Activated T-cell treated with anti-CD3 and anti-CD28 coated beads, Interleukin-2, amount 50 U/mL, for 72 hours (primary cell): ENCODE measurements around the gene ADAM23. TPM values are rescaled to one million over a fixed set of nuclear protein-coding genes. Genes with fewer than 3 reads are reported as not detected.

Source experiments
- ATAC-seq, 2 donors: fragments of 150-1000 bp; cut with Tn5 transposase; replicated peaks in 1 of 2; 2 replicates each; pipeline ENCODE4 v1.10.0; 2021; ENCODE audit warnings: moderate library complexity in 2 of 2, mild to moderate bottlenecking in 1 of 2
- DNase-seq, 2 donors: peaks; one replicate each; pipeline ENCODE4 v3.0.0; 2021 to 2022; ENCODE audit warnings: mixed read lengths in 1 of 2
- H3K27ac Mint-ChIP-seq: one replicate; pipeline ENCODE4 v1.8.0; 2022; ENCODE audit warnings: mild to moderate bottlenecking, moderate library complexity, mixed read lengths
- H3K27me3 Mint-ChIP-seq: one replicate; pipeline ENCODE4 v1.8.0; 2022; ENCODE audit warnings: low read depth, mixed read lengths
- H3K36me3 Mint-ChIP-seq, 2 donors: one replicate each; pipeline ENCODE4 v1.8.0; 2022; ENCODE audit warnings: mixed read lengths in 2 of 2, mild to moderate bottlenecking in 1 of 2; ENCODE audit not compliant: insufficient read depth in 2 of 2
- H3K4me1 Mint-ChIP-seq: one replicate; pipeline ENCODE4 v1.8.0; 2022; ENCODE audit warnings: low read depth, mixed read lengths
- H3K4me3 Mint-ChIP-seq, 2 donors: one replicate each; pipeline ENCODE4 v1.8.0; 2022; ENCODE audit warnings: mild to moderate bottlenecking in 2 of 2, mixed read lengths in 2 of 2, moderate library complexity in 2 of 2
- H3K9me3 Mint-ChIP-seq, 2 donors: one replicate each; pipeline ENCODE4 v1.8.0; 2022; ENCODE audit warnings: mixed read lengths in 2 of 2
- total RNA-seq, 2 donors: library from RNA; stranded (reverse); gene quantifications; one replicate each; pipeline ENCODE4 v1.2.3, GENCODE V29; 2022

The ADAM23 gene
- total RNA-seq, 2 donors from 2014 or later, result 2.4 to 3.0 TPM

DNA sequence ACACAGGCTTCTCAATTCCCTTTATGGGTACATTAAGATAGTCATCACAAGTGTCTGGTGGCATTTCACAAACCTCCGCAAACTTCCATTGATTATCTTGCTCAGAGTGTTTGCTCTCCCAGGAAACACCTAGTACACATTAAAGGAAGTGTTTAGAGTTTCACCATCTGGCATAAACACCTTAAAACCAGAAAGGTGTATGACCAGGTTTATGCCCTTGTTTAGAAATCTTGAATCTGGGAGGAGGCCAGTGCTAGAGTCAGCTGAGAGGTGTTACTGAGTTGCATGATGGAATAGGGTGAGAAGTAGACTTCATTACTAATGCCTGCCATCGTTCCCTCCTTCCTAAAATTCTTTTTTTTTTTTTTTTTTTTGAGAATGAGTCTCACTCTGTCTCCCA is 120.0 kb downstream of the ADAM23 start:
- Mint-ChIP-seq H3K4me3 (no peak overlapping the region), H3K27me3 (no peaks in the 10 kb centered on the region), H3K4me1 (peaks cover 17% of the 10 kb centered on the region), H3K9me3 (no peaks in the 10 kb centered on the region), H3K36me3 (no peaks in the 10 kb centered on the region), H3K27ac (no peak overlapping the region)
- DNase-seq (no peak), ATAC-seq (no peak)

DNA sequence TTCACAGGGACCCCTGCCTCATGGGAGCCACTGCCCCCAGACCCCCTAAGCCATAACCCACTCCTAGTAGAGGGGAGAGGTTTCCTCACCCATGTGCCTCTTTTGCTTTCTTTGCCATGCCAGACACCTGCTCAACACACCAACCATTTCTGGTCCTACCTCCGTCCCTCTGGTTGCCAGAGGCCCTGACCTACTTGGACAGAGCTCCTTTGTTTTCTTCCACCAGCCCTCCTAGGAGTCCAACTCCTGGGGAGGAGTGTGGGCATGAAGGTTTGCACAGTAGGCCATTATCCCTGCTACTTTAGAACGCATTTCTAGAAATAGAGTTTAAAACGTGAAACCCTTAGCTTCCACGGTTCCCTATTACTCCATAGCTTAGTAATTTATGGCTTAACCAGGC is 122.3 kb downstream of the ADAM23 start:
- Mint-ChIP-seq H3K9me3 (no peaks in the 10 kb centered on the region), H3K27ac (no peak overlapping the region), H3K4me3 (no peak overlapping the region), H3K4me1 (no peaks in the 10 kb centered on the region), H3K36me3 (no peaks in the 10 kb centered on the region), H3K27me3 (no peaks in the 10 kb centered on the region)
- no peak for DNase-seq
- no peak for ATAC-seq

DNA sequence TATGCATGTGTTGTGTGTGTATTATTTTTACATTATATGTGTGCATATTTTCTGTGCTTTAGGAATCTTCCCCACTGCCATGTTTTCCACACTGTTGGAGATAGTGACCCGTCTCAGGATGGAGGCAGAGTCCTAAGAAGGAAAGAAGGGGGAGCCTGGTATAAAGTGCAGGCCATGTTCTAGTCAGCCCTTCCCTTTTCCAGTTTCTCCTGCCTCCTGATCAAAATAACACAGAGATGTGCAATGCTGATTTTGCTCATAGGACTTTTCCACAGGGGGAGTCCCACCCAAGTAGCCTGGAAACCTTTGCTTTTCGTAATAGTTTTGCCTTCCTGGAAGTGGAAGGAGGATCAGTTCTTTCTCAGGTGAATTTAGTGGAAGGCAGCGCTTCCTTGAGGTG is 126.1 kb downstream of the ADAM23 start:
- DNase-seq (no peak), ATAC-seq (no peak)
- H3K36me3 Mint-ChIP-seq, result no peaks in the 10 kb centered on the region
- H3K27ac Mint-ChIP-seq, result no peak overlapping the region
- H3K4me1 Mint-ChIP-seq, result peaks cover 7% of the 10 kb centered on the region
- no peak overlapping the region for H3K4me3 Mint-ChIP-seq
- no peaks in the 10 kb centered on the region for H3K9me3 Mint-ChIP-seq
- H3K27me3 Mint-ChIP-seq, result no peaks in the 10 kb centered on the region

DNA sequence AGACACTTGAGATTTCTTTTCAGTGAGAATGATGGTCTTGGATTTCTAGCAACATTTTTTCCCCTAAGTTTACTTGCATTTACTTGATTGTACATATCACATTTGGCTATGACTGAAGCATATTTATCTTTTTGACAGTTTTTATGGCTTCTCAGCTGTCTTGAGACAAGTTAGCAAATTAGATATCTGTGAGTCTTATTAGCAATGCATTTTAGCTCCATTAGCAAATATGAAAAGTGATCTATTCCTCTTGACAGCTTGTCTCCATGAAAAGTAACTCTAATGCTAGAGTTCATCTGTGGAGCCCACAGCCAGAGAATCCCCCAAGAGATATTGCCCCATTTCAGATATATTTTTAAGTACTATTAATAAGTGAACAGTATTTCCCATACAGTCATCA is 126.9 kb downstream of the ADAM23 start:
- ATAC-seq (no peak), DNase-seq (no peak)
- no peaks in the 10 kb centered on the region for H3K36me3 Mint-ChIP-seq
- no peaks in the 10 kb centered on the region for H3K9me3 Mint-ChIP-seq
- no peak overlapping the region for H3K4me3 Mint-ChIP-seq
- no peak overlapping the region for H3K27ac Mint-ChIP-seq
- no peaks in the 10 kb centered on the region for H3K27me3 Mint-ChIP-seq
- peaks cover 7% of the 10 kb centered on the region for H3K4me1 Mint-ChIP-seq

DNA sequence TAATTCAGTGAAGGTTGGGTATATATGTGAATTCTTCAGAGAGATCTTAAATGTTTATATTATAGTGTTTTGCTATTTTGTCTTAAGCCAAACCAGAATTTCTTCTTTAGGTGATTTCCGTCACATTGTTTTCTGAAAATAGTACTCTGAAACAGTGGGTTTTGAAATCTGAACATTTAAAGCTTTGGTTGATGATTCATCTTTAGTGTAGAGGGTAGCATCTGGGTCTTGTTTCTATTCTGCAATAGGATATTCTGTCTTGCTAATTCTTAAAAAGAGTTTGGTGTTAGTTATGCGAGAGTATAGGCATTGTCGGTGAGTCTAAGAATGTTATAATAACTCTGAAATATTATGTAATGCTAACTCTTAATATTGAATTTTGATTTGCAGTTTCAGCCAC is 129.4 kb downstream of the ADAM23 start:
- Mint-ChIP-seq H3K9me3 (no peaks in the 10 kb centered on the region), H3K27me3 (no peaks in the 10 kb centered on the region), H3K27ac (no peak overlapping the region), H3K36me3 (no peaks in the 10 kb centered on the region), H3K4me3 (no peak overlapping the region), H3K4me1 (peaks cover 7% of the 10 kb centered on the region)
- ATAC-seq (no peak), DNase-seq (no peak)

DNA sequence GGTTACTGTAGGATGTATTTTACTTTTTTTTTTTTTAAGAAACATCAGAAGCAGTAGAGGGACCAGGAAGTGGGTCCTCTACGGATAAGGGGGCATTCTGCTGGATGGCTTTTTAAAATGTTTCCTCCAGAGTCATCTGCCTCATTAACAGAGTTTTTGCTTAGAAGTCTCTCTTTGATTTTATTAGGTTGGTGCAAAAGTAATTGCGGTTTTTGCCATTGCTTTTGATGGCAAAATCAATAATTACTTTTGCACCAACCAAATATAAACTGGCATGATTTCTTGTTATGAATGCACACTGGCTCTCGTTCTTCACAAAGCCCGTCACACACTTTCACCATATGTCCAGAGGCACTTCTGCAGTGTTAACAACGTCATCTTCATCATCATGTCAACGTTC is 130.5 kb downstream of the ADAM23 start:
- no peaks in the 10 kb centered on the region for H3K36me3 Mint-ChIP-seq
- ATAC-seq (no peak), DNase-seq (no peak)
- no peak overlapping the region for H3K27ac Mint-ChIP-seq
- H3K27me3 Mint-ChIP-seq, result no peaks in the 10 kb centered on the region
- H3K4me1 Mint-ChIP-seq, result peaks cover 7% of the 10 kb centered on the region
- H3K9me3 Mint-ChIP-seq, result peaks cover 0 to under 1% of the 10 kb centered on the region in 2 donors
- H3K4me3 Mint-ChIP-seq, result no peak overlapping the region

DNA sequence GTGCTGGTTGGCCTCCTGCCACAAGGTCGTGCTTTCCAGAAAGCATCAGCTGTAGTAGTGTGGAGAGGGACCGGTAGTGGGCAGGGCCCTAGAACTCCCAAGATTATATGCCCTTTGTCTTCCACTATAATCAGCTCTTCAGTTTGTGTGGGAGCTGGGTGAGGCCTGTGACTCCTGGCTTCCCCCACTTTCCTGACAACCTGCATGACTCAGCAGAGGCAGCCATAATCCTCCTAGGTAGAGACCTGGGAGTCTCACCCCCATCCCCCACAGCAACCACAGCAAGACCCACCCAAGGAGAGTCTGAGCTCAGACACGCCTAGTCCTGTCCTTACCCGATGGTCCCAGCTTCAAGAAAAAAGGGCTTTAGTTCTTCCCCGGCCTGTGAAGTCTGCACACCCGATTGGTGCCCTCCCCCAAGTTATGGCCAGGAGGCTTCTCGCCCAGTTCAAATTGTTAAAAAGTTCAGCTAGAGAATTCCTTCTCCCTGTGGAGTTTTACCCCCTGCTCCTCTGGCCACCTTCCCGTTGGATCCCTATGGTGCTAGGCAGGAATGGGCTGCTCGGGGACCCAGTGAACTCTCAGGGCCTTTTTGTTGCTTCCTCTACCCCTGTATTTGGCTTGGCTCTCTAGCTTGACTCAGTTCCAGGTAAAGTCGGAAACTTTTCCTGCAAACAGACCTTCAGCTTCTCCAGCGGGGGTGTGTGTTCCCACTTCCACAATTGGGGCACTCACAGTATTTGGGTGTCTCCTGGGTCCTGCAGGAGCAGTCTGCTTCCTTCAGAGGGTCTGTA is 141.2 kb downstream of the ADAM23 start:
- no peak overlapping the region for H3K4me3 Mint-ChIP-seq
- DNase-seq (no peak), ATAC-seq (no peak)
- no peaks in the 10 kb centered on the region for H3K4me1 Mint-ChIP-seq
- no peak overlapping the region for H3K27ac Mint-ChIP-seq
- no peaks in the 10 kb centered on the region for H3K36me3 Mint-ChIP-seq
- peaks cover 0 to 2% of the 10 kb centered on the region in 2 donors for H3K9me3 Mint-ChIP-seq
- H3K27me3 Mint-ChIP-seq, result peaks cover 21% of the 10 kb centered on the region

DNA sequence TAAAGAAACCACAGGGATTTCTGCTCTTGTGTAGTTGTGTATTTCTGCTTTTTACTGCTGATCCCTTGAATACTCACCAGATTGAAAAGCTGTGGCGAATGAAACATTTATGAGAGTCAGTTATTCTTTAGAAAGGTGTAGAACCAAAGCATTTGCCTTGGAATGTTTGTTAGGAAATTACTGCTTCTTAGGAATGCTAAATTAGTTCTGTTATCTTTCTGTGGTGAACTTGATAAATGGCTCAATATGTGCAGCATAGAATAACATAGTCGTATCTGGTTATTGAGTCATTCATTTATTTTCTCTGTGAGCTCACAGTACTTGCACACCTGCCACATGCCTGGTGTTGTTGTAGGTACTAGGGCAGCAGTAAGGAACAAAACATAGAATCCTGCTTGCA is 142.0 kb downstream of the ADAM23 start:
- no peaks in the 10 kb centered on the region for H3K36me3 Mint-ChIP-seq
- peaks cover 21% of the 10 kb centered on the region for H3K27me3 Mint-ChIP-seq
- H3K4me1 Mint-ChIP-seq, result no peaks in the 10 kb centered on the region
- H3K27ac Mint-ChIP-seq, result no peak overlapping the region
- no peak for DNase-seq
- ATAC-seq, result no peak
- H3K9me3 Mint-ChIP-seq, result peaks cover 0 to 2% of the 10 kb centered on the region in 2 donors
- no peak overlapping the region for H3K4me3 Mint-ChIP-seq

DNA sequence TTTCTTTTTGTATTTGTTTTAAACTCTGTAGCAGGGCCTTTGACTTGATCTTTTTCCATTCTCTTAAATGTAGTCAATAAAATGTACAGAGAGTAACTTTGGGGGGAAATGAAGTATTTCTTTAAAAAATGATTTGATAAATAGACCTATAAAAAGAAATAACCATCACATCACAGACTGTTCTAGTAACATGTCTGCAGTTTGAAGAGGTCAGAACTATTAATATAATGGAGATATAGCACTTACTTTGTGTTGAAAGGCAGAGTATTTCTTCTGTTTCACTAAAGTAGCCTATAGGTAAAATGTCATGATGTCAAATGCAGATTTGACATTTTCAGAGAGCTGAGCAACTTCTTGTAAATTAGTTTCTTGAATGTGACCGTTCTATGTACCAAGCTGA is 143.3 kb downstream of the ADAM23 start:
- no peak overlapping the region for H3K27ac Mint-ChIP-seq
- peaks cover 0 to 2% of the 10 kb centered on the region in 2 donors for H3K9me3 Mint-ChIP-seq
- no peaks in the 10 kb centered on the region for H3K36me3 Mint-ChIP-seq
- H3K4me3 Mint-ChIP-seq, result no peak overlapping the region
- ATAC-seq, result no peak
- H3K27me3 Mint-ChIP-seq, result peaks cover 14% of the 10 kb centered on the region
- H3K4me1 Mint-ChIP-seq, result no peaks in the 10 kb centered on the region
- no peak for DNase-seq

DNA sequence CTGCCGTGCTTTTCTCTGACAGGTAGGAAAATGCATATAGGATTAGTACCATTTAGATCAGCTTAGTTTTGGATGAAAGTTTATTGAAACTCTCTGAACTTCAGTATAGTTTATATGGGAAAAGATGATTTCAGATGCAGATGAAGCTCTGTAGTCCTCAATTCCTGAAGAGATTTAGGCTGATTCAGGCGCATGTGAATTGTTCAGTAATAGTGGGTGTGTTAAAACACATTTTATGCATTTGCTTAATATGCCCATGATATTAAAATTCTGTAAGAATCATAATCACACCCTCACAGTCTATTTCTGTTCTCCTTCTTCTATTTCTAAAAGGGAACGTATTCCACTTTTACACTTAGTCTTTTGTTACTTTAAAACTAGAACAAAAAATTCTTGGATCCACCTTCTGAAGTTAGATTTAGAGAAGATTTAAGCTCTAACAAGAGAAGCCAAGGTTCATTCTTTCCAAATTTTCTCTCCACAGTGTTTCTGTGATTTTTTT is 154.4 kb downstream of the ADAM23 start:
- no peak overlapping the region for H3K4me3 Mint-ChIP-seq
- ATAC-seq, result no peak
- peaks cover 6% of the 10 kb centered on the region for H3K27me3 Mint-ChIP-seq
- no peak for DNase-seq
- no peaks in the 10 kb centered on the region for H3K4me1 Mint-ChIP-seq
- H3K27ac Mint-ChIP-seq, result no peak overlapping the region
- no peaks in the 10 kb centered on the region for H3K9me3 Mint-ChIP-seq
- H3K36me3 Mint-ChIP-seq, result no peaks in the 10 kb centered on the region

DNA sequence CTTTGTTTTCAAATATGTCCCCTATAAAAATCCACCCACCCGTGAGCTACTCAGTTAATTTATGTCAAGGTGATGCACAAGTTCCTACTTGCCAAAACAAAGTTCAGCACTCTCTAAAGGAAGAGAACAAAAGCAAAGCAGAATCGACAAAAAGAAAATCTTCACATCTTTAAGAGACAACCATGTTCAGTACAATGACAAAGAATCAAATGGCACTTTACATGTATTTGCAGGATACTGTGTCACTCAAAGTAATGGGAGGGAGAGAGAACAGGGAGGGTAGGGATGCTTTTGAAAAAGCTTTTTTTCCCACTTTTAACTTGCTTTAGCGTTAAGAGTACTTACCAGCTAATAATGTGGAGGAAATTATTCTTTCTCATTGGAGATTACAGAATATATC is 159.9 kb downstream of the ADAM23 start:
- Mint-ChIP-seq H3K4me3 (no peak overlapping the region), H3K36me3 (no peaks in the 10 kb centered on the region), H3K27me3 (peaks cover 5% of the 10 kb centered on the region), H3K9me3 (no peaks in the 10 kb centered on the region), H3K27ac (no peak overlapping the region), H3K4me1 (no peaks in the 10 kb centered on the region)
- ATAC-seq, result no peak
- DNase-seq, result no peak

DNA sequence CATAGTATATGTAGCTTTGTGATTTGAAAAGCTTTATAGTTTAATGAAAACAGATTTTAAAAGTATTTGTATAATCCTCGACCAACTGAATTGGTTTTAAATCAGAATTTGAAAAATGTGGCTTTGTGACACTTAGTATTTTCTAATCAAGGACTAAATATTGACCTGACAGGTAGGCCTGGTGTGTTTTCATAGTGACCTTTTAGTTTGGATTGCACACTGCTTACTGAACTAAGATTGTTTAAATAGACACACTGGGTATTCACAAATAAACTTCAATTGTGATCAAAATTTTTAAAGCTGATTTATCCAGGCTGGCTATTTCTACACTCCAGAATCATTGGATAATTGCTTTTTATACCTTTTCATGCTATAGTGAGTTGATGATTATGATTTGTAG is 167.1 kb downstream of the ADAM23 start:
- DNase-seq (no peak), ATAC-seq (no peak)
- Mint-ChIP-seq H3K27me3 (no peaks in the 10 kb centered on the region), H3K9me3 (no peaks in the 10 kb centered on the region), H3K27ac (no peak overlapping the region), H3K36me3 (no peaks in the 10 kb centered on the region), H3K4me3 (no peak overlapping the region), H3K4me1 (no peaks in the 10 kb centered on the region)

DNA sequence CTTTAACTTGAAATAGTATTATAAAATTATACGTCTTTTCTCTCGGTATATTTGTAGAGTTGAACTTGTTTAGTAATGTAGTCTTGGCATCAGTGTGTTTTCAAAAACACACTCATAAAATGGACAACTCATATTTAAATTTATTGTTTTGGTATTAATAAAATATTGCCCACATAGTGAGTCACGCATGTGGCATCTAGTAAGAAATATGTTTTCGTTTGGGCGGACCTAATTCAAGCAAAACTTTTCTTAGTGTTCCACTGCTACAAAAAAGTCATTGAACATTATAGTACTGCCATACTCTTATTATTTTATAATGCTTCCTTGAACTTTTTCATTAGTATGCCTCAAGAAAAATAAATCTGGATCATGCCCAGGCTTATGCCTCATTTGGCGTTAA is 167.9 kb downstream of the ADAM23 start:
- DNase-seq, result no peak
- Mint-ChIP-seq H3K9me3 (no peaks in the 10 kb centered on the region), H3K27ac (no peak overlapping the region), H3K4me1 (no peaks in the 10 kb centered on the region), H3K4me3 (no peak overlapping the region), H3K27me3 (no peaks in the 10 kb centered on the region), H3K36me3 (no peaks in the 10 kb centered on the region)
- ATAC-seq, result no peak

DNA sequence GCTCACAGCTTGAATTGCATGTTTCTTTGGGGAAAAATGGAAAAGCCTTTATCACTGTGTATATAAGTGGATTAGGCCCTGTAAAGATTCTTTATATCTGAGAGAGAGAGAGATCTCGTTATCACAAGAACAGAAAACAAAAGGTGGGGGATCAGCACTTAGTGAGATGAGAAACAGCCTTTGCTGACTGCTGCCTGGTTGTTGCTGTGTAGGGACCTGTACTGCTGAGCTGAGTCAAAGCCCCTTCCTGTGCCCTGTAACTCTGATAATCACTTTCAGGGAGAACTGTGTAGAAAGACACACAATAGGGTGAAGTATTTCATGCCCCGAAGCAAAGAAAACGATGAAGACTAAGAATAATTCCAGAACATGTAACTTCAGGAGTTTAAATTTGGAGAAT is 168.4 kb downstream of the ADAM23 start:
- Mint-ChIP-seq H3K27ac (no peak overlapping the region), H3K9me3 (no peaks in the 10 kb centered on the region), H3K4me1 (no peaks in the 10 kb centered on the region), H3K27me3 (no peaks in the 10 kb centered on the region), H3K4me3 (no peak overlapping the region), H3K36me3 (no peaks in the 10 kb centered on the region)
- no peak for DNase-seq
- no peak for ATAC-seq
